Testis (tissue), 2 donors: ENCODE results near the gene CCDC40.

Experiments
- POLR2A ChIP-seq: fragments of 450-650 bp; IDR thresholded peaks from one replicate; pipeline ENCODE4 v1.6.1; 2017; ENCODE audit warnings: antibody characterized with exemption, mild to moderate bottlenecking, moderate library complexity
- TF ChIP-seq, protein P1 (sequence below), 3 experiments: fragments of 450-650 bp in 2 of 3; fragments of 200-600 bp in 1 of 3; sonication (generic) in 1 of 3; IDR thresholded peaks; one replicate each; pipeline ENCODE4 v1.5.1; 2016 to 2019; ENCODE audit warnings: antibody characterized with exemption in 3 of 3, mild to moderate bottlenecking in 2 of 3, moderate library complexity in 1 of 3

DNA sequence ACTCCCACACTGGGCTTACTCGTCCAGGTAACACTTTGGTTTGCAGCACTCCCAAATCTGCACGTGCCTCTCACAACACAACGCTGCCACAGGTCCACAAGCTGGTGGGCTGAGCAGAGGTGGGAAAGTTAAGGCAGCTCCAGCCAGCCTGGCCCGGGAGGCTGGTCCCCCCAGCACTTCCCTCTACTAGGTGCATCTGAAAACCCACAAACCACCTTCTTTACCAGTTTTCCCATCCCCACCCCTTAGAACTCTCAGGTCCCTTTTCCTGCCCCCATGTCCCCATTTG is 63.5 kb downstream of the CCDC40 start:
- TF ChIP-seq, protein P1, sequence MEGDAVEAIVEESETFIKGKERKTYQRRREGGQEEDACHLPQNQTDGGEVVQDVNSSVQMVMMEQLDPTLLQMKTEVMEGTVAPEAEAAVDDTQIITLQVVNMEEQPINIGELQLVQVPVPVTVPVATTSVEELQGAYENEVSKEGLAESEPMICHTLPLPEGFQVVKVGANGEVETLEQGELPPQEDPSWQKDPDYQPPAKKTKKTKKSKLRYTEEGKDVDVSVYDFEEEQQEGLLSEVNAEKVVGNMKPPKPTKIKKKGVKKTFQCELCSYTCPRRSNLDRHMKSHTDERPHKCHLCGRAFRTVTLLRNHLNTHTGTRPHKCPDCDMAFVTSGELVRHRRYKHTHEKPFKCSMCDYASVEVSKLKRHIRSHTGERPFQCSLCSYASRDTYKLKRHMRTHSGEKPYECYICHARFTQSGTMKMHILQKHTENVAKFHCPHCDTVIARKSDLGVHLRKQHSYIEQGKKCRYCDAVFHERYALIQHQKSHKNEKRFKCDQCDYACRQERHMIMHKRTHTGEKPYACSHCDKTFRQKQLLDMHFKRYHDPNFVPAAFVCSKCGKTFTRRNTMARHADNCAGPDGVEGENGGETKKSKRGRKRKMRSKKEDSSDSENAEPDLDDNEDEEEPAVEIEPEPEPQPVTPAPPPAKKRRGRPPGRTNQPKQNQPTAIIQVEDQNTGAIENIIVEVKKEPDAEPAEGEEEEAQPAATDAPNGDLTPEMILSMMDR (IDR thresholded peaks at IDR 0.05), result no peak
- TF ChIP-seq POLR2A, result no peak
